Measurements from ENCODE around the gene GMIP. TPM values are rescaled to one million over a fixed set of nuclear protein-coding genes. Genes with fewer than 3 reads are reported as not detected.

The GMIP gene
- total and polyA plus RNA-seq, 2 donors (not counting 3 experiments of a cell fraction or from before 2014, with no cell fraction given): 7.8 to 19.8 TPM

DNA sequence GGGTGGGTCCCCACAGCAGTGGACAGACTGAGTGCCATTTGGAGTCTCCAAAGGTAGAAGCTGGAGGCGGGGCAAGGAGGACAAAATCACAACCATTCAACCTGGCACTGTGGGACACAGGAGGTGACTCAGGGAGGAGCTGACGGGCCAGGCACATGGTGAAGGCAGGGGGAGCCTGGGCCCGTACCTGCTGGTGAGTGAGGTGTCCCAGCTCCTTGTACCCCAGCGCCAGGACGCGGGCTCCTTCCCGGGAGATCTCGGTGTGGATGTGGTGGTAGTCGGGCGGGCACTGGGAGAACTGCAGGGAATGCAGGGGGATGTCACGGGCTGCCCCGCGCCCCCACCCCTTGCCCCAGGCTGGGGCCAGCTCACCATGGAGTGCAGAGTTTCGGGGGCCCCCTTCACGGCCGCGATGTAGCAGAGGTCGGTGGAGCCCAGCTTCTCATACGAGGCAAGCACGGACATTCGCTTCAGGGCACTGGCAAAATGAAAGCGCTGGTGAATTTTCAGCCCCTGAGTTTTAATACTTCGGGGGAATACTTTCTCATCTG, 10.2 kb upstream of the GMIP start:
- Histone ChIP-seq H3K4me3 (replicated peaks in 1 of 3; ENCODE audit: insufficient read depth in 1 of 3, low read depth in 1 of 3, low read length in 3 of 3) (no peak overlapping the region), H3K4me2 (ENCODE audit: insufficient read depth, low read length) (no peak overlapping the region), H3K9me1 (replicated peaks; ENCODE audit: control insufficient read depth, extremely low read depth, insufficient read depth, low read length) (no peaks in the 10 kb centered on the region), H3K27ac (ENCODE audit: insufficient read depth, low read depth, low read length) (no peak overlapping the region), H2AFZ (ENCODE audit: low read depth, low read length) (no peak overlapping the region), H3K9me3 (replicated peaks; ENCODE audit: control insufficient read depth, insufficient read depth, low read length) (no peaks in the 10 kb centered on the region), H3K27me3 (ENCODE audit: control insufficient read depth in 2 of 2, insufficient read depth in 2 of 2, low read length in 2 of 2) (no peaks in the 10 kb centered on the region), H4K20me1 (replicated peaks; ENCODE audit: control insufficient read depth, extremely low read depth, insufficient read depth, low read length) (no peaks in the 10 kb centered on the region), H3K4me1 (ENCODE audit: control insufficient read depth, extremely low read depth, insufficient read depth, low read length) (no peaks in the 10 kb centered on the region), H3K79me2 (ENCODE audit: control insufficient read depth, insufficient read depth, low read length) (no peaks in the 10 kb centered on the region), H3K9ac (replicated peaks; ENCODE audit: extremely low read depth, insufficient read depth, low read length) (no peak overlapping the region), H3K36me3 (ENCODE audit: control insufficient read depth in 2 of 2, extremely low read depth in 1 of 2, insufficient read depth in 2 of 2, low read length in 2 of 2) (peaks cover 12 to 84% of the 10 kb centered on the region in 2 experiments)
- no TSS peak for BruUV-seq (replicated peaks)
- DNase-seq (ENCODE audit: low read depth, low spot score): no peak
- FAIRE-seq: no peak
- ChIA-PET POLR2A (no interaction called here), CTCF (interaction anchor here (1.1 to 1.9 kb wide), 2 partner anchors 10 to 122 kb away, joined by 3 to 4 read pairs; partner anchors contain the start of gene ATP13A1)
- dilution Hi-C loops (cut with MboI; ENCODE audit: extremely low pct_ligation_motif_present, low sequenced_read_pairs): no loop called here
- TF ChIP-seq, protein P1, sequence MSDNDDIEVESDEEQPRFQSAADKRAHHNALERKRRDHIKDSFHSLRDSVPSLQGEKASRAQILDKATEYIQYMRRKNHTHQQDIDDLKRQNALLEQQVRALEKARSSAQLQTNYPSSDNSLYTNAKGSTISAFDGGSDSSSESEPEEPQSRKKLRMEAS (IDR thresholded peaks at IDR 0.05; ENCODE audit: insufficient read depth, insufficient read length): no peak
- TF ChIP-seq GATA2 (IDR thresholded peaks at IDR 0.05; ENCODE audit: insufficient read depth, insufficient read length, low read depth, low read length): no peak
- TF ChIP-seq EZH2 (IDR thresholded peaks at IDR 0.05; ENCODE audit: borderline replicate concordance, low read depth, low read length, severe bottlenecking): no peak
- TF ChIP-seq, protein P2, sequence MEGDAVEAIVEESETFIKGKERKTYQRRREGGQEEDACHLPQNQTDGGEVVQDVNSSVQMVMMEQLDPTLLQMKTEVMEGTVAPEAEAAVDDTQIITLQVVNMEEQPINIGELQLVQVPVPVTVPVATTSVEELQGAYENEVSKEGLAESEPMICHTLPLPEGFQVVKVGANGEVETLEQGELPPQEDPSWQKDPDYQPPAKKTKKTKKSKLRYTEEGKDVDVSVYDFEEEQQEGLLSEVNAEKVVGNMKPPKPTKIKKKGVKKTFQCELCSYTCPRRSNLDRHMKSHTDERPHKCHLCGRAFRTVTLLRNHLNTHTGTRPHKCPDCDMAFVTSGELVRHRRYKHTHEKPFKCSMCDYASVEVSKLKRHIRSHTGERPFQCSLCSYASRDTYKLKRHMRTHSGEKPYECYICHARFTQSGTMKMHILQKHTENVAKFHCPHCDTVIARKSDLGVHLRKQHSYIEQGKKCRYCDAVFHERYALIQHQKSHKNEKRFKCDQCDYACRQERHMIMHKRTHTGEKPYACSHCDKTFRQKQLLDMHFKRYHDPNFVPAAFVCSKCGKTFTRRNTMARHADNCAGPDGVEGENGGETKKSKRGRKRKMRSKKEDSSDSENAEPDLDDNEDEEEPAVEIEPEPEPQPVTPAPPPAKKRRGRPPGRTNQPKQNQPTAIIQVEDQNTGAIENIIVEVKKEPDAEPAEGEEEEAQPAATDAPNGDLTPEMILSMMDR (IDR thresholded peaks at IDR 0.05; ENCODE audit: extremely low read depth in 1 of 2, insufficient read depth in 1 of 2, low read depth in 1 of 2, low read length in 2 of 2): no peak
- TF ChIP-seq JUN (IDR thresholded peaks at IDR 0.05; ENCODE audit: borderline replicate concordance, insufficient read depth, insufficient read length, low read depth): no peak
- TF ChIP-seq POLR2A (IDR thresholded peaks at IDR 0.05; ENCODE audit: low read depth, low read length): no peak
- TF ChIP-seq FOS (IDR thresholded peaks at IDR 0.05; ENCODE audit: borderline replicate concordance, insufficient read depth, low read length): no peak
- TF ChIP-seq MYC (IDR thresholded peaks at IDR 0.05; ENCODE audit: low read depth, low read length): no peak
- TF ChIP-seq POLR2AphosphoS5 (IDR thresholded peaks at IDR 0.05; ENCODE audit: insufficient read depth, low read depth, low read length): no peak
- intact Hi-C loops (cut with micrococcal nuclease): no loop called here

All from endothelial cell of umbilical vein (primary cell).